HK-2 (cell line): ENCODE measurements around the gene L3HYPDH.

Experiments
- DNase-seq: peaks from one replicate; pipeline ENCODE4 v3.0.0-alpha.2; 2018; ENCODE audit not compliant: unreplicated experiment

Gene L3HYPDH

GRCh38 chr14:59483819-59484638, at the start of gene L3HYPDH, which contains the start of gene JKAMP:
L3HYPDH (minus strand) TSS chr14:59484408; CDS start chr14:59484316, 92 bp downstream.
JKAMP (plus strand) TSS chr14:59484517; CDS start chr14:59484590, 73 bp downstream.
- DNase-seq = peak; percentile 95

- no peak for DNase-seq
Observed at GRCh38 chr14:59532419-59532818, 48.2 kb upstream of the L3HYPDH start.

- DNase-seq = no peak
Observed at GRCh38 chr14:59530349-59530748, 46.1 kb upstream of the L3HYPDH start.

- no peak for DNase-seq
Observed at GRCh38 chr14:59529189-59529588, 45.0 kb upstream of the L3HYPDH start.

GRCh38 chr14:59520224-59520623, 36.0 kb upstream of the L3HYPDH start:
- DNase-seq = no peak

GRCh38 chr14:59511916-59512575, 27.8 kb upstream of the L3HYPDH start:
- no peak for DNase-seq

- no peak for DNase-seq
Observed at GRCh38 chr14:59510966-59511365, 26.8 kb upstream of the L3HYPDH start.

- DNase-seq = no peak
Observed at GRCh38 chr14:59510001-59510400, 25.8 kb upstream of the L3HYPDH start.

GRCh38 chr14:59509101-59509500, 24.9 kb upstream of the L3HYPDH start:
- no peak for DNase-seq

- DNase-seq = no peak
Observed at GRCh38 chr14:59507752-59508103, 23.5 kb upstream of the L3HYPDH start.

- DNase-seq = peak; percentile 38
Observed at GRCh38 chr14:59507063-59507751, 23.0 kb upstream of the L3HYPDH start.

GRCh38 chr14:59503256-59503655, 19.0 kb upstream of the L3HYPDH start:
- no peak for DNase-seq

GRCh38 chr14:59500732-59501131, 16.5 kb upstream of the L3HYPDH start:
- no peak for DNase-seq

- DNase-seq = no peak
Observed at GRCh38 chr14:59492384-59492783, 8.2 kb upstream of the L3HYPDH start.

- no peak for DNase-seq
Observed at GRCh38 chr14:59490756-59491155, 6.5 kb upstream of the L3HYPDH start.

- no peak for DNase-seq
Observed at GRCh38 chr14:59484639-59485175, 499 bp upstream of the L3HYPDH start.

- peak; percentile 72 for DNase-seq
Observed at GRCh38 chr14:59483363-59483762, 845 bp downstream of the L3HYPDH start.

- peak; percentile 66 for DNase-seq
Observed at GRCh38 chr14:59482541-59483331, 1.5 kb downstream of the L3HYPDH start.

- no peak for DNase-seq
Observed at GRCh38 chr14:59481871-59482540, 2.2 kb downstream of the L3HYPDH start.

- DNase-seq = no peak
Observed at GRCh38 chr14:59481407-59481806, 2.8 kb downstream of the L3HYPDH start.

- DNase-seq = no peak
Observed at GRCh38 chr14:59480166-59480565, 4.0 kb downstream of the L3HYPDH start.
